Measurements from ENCODE around the gene FNBP1L. TPM values are rescaled to one million over a fixed set of nuclear protein-coding genes. Genes with fewer than 3 reads are reported as not detected.

The FNBP1L gene
- polyA plus RNA-seq, 1 of the 3 experiments (the other 2 are of a cell fraction): 16.5 TPM

DNA sequence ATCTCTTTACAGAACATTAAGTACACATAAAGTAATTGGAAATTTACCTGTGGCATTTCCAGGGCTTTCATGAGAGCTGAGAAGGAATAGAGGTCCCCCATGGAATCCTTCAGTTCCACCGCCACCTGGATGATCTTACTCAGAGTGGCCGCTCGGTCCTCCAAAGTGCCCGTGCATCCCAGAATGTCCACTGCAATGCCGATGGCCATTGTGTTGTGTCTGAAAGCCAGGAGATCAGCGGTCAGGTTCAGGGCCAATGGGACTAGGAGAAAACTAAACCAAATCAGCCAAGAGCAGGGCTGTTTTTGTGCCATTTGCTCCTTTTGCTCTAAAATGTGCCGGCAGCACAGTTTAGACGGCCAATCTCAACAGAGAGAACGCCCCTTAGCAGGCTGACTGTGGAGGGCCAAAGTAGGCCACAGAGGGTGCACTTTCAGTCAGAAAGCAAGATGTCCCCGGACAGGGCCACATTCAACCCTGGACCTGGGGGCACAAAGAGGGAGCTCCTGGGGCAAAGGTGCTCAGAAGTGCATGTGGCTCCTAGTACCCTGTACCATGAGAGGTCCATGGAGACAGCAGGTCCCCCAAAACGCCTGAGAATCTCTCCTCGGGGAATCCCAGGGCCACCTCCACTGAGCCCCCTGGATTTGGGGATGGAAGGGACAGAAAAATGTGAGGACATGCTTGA lies 123.8 kb downstream of the FNBP1L start:
- no peak for DNase-seq
- Histone ChIP-seq H3K4me1 (ENCODE audit: control insufficient read depth in 1 of 2, insufficient read depth in 2 of 2, low read depth in 1 of 2, low read length in 1 of 2) (peaks cover 22 to 28% of the 10 kb centered on the region in 2 experiments), H3K9me3 (no peaks in the 10 kb centered on the region), H4K20me1 (ENCODE audit: insufficient read depth) (peaks cover 9% of the 10 kb centered on the region), H3K9ac (no peak overlapping the region), H3K4me2 (no peak overlapping the region), H3K79me2 (ENCODE audit: insufficient read depth) (peaks cover 53% of the 10 kb centered on the region), H3F3A (replicated peaks; ENCODE audit: insufficient read depth) (peaks cover 57% of the 10 kb centered on the region), H3K4me3 (ENCODE audit: low read depth in 2 of 2, low read length in 1 of 2) (no peak overlapping the region), H2AFZ (ENCODE audit: low read depth) (no peak overlapping the region), H3K27me3 (ENCODE audit: insufficient read depth) (no peaks in the 10 kb centered on the region), H3K9me2 (no peaks in the 10 kb centered on the region), H3K27ac (ENCODE audit: low read depth in 2 of 2, low read length in 1 of 2) (peak overlapping the region in 1 of 2 experiments; percentile 5; a peak in 1 of 4 replicates), H3K36me3 (replicated peaks in 1 of 2; ENCODE audit: control insufficient read depth in 1 of 2, insufficient read depth in 2 of 2, low read length in 1 of 2) (peaks cover 59 to 72% of the 10 kb centered on the region in 2 experiments)
- ChIA-PET CTCF (interaction anchor here (0.9 kb wide), 1 partner anchor 267 kb away, joined by 3 read pairs; no protein-coding TSS in a partner anchor), POLR2A (no interaction called here)
- 99% methylated on average over 12 of the region's 12 CpGs for WGBS (ENCODE audit: low lambda C conversion rate)
- no peak for TF ChIP-seq POLR2AphosphoS5 (IDR thresholded peaks at IDR 0.05; ENCODE audit: low read depth, low read length)
- no peak for TF ChIP-seq CHD2 (IDR thresholded peaks at IDR 0.05; ENCODE audit: low read length, partially characterized antibody)
- TF ChIP-seq, protein P1, sequence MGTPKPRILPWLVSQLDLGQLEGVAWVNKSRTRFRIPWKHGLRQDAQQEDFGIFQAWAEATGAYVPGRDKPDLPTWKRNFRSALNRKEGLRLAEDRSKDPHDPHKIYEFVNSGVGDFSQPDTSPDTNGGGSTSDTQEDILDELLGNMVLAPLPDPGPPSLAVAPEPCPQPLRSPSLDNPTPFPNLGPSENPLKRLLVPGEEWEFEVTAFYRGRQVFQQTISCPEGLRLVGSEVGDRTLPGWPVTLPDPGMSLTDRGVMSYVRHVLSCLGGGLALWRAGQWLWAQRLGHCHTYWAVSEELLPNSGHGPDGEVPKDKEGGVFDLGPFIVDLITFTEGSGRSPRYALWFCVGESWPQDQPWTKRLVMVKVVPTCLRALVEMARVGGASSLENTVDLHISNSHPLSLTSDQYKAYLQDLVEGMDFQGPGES (IDR thresholded peaks at IDR 0.05; ENCODE audit: low read depth, low read length): no peak
- TF ChIP-seq, protein P2, sequence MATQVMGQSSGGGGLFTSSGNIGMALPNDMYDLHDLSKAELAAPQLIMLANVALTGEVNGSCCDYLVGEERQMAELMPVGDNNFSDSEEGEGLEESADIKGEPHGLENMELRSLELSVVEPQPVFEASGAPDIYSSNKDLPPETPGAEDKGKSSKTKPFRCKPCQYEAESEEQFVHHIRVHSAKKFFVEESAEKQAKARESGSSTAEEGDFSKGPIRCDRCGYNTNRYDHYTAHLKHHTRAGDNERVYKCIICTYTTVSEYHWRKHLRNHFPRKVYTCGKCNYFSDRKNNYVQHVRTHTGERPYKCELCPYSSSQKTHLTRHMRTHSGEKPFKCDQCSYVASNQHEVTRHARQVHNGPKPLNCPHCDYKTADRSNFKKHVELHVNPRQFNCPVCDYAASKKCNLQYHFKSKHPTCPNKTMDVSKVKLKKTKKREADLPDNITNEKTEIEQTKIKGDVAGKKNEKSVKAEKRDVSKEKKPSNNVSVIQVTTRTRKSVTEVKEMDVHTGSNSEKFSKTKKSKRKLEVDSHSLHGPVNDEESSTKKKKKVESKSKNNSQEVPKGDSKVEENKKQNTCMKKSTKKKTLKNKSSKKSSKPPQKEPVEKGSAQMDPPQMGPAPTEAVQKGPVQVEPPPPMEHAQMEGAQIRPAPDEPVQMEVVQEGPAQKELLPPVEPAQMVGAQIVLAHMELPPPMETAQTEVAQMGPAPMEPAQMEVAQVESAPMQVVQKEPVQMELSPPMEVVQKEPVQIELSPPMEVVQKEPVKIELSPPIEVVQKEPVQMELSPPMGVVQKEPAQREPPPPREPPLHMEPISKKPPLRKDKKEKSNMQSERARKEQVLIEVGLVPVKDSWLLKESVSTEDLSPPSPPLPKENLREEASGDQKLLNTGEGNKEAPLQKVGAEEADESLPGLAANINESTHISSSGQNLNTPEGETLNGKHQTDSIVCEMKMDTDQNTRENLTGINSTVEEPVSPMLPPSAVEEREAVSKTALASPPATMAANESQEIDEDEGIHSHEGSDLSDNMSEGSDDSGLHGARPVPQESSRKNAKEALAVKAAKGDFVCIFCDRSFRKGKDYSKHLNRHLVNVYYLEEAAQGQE (IDR thresholded peaks at IDR 0.05; ENCODE audit: low read depth, low read length): no peak
- TF ChIP-seq, protein P3, sequence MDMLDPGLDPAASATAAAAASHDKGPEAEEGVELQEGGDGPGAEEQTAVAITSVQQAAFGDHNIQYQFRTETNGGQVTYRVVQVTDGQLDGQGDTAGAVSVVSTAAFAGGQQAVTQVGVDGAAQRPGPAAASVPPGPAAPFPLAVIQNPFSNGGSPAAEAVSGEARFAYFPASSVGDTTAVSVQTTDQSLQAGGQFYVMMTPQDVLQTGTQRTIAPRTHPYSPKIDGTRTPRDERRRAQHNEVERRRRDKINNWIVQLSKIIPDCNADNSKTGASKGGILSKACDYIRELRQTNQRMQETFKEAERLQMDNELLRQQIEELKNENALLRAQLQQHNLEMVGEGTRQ (IDR thresholded peaks at IDR 0.05; ENCODE audit: borderline replicate concordance, low read depth, low read length): no peak
- no peak for TF ChIP-seq NRF1 (IDR thresholded peaks at IDR 0.05; ENCODE audit: low read depth, low read length)
- no peak for TF ChIP-seq RAD21 (IDR thresholded peaks at IDR 0.05; ENCODE audit: low read length)
- no peak for TF ChIP-seq RFX5 (IDR thresholded peaks at IDR 0.05; ENCODE audit: low read length)
- no peak for TF ChIP-seq RCOR1 (IDR thresholded peaks at IDR 0.05; ENCODE audit: low read length)
- TF ChIP-seq, protein P4, sequence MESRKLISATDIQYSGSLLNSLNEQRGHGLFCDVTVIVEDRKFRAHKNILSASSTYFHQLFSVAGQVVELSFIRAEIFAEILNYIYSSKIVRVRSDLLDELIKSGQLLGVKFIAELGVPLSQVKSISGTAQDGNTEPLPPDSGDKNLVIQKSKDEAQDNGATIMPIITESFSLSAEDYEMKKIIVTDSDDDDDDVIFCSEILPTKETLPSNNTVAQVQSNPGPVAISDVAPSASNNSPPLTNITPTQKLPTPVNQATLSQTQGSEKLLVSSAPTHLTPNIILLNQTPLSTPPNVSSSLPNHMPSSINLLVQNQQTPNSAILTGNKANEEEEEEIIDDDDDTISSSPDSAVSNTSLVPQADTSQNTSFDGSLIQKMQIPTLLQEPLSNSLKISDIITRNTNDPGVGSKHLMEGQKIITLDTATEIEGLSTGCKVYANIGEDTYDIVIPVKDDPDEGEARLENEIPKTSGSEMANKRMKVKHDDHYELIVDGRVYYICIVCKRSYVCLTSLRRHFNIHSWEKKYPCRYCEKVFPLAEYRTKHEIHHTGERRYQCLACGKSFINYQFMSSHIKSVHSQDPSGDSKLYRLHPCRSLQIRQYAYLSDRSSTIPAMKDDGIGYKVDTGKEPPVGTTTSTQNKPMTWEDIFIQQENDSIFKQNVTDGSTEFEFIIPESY (IDR thresholded peaks at IDR 0.05; ENCODE audit: borderline replicate concordance, low read depth): no peak
- no peak for TF ChIP-seq ELF1 (IDR thresholded peaks at IDR 0.05)
- no peak for TF ChIP-seq EZH2phosphoT487 (IDR thresholded peaks at IDR 0.05; ENCODE audit: borderline replicate concordance, low read depth)
- TF ChIP-seq NFIC (IDR thresholded peaks at IDR 0.05; ENCODE audit: borderline replicate concordance): no peak
- TF ChIP-seq RXRA (IDR thresholded peaks at IDR 0.05; ENCODE audit: borderline replicate concordance, low read depth): no peak
- no peak for TF ChIP-seq TEAD4 (IDR thresholded peaks at IDR 0.05; ENCODE audit: borderline replicate concordance, insufficient read depth)
- TF ChIP-seq, protein P5, sequence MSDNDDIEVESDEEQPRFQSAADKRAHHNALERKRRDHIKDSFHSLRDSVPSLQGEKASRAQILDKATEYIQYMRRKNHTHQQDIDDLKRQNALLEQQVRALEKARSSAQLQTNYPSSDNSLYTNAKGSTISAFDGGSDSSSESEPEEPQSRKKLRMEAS (IDR thresholded peaks at IDR 0.05; ENCODE audit: low read depth): no peak
- no peak for TF ChIP-seq FOSL2 (IDR thresholded peaks at IDR 0.05; ENCODE audit: borderline replicate concordance, low read depth)
- TF ChIP-seq SMC3 (IDR thresholded peaks at IDR 0.05; ENCODE audit: low read depth, low read length): no peak
- TF ChIP-seq, protein P6, sequence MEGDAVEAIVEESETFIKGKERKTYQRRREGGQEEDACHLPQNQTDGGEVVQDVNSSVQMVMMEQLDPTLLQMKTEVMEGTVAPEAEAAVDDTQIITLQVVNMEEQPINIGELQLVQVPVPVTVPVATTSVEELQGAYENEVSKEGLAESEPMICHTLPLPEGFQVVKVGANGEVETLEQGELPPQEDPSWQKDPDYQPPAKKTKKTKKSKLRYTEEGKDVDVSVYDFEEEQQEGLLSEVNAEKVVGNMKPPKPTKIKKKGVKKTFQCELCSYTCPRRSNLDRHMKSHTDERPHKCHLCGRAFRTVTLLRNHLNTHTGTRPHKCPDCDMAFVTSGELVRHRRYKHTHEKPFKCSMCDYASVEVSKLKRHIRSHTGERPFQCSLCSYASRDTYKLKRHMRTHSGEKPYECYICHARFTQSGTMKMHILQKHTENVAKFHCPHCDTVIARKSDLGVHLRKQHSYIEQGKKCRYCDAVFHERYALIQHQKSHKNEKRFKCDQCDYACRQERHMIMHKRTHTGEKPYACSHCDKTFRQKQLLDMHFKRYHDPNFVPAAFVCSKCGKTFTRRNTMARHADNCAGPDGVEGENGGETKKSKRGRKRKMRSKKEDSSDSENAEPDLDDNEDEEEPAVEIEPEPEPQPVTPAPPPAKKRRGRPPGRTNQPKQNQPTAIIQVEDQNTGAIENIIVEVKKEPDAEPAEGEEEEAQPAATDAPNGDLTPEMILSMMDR (IDR thresholded peaks at IDR 0.05): no peak
- TF ChIP-seq MEF2A (IDR thresholded peaks at IDR 0.05; ENCODE audit: borderline replicate concordance, low read depth): no peak

All from SK-N-SH (cell line).